GM12878 (cell line): Measurements from ENCODE around the gene MVB12B. TPM values are rescaled to one million over a fixed set of nuclear protein-coding genes. Genes with fewer than 3 reads are reported as not detected.

Experiments
- ATAC-seq: fragments of 200-7000 bp; cut with Tn5 transposase; 3 replicates; pipeline ENCODE4 v1.9.1; 2020; ENCODE audit warnings: mild to moderate bottlenecking, moderate library complexity
- BruUV-seq: library from RNA; stranded (reverse); fragments of 400-500 nt; replicated peaks from 2 replicates; lab custom pipeline; 2021; lab: Mats Ljungman, UMichigan
- CTCF ChIA-PET: fragments of 300-600 bp; sonication (Branson Sonifier 250); formaldehyde crosslinking; extraction: SDS; loops from one replicate; lab custom pipeline; 2021; ENCODE audit warnings: inconsistent platforms; lab: Yijun Ruan, JAX
- POLR2A ChIA-PET: fragments of 350-600 bp; formaldehyde crosslinking; extraction: SDS; loops from one replicate; lab custom pipeline; 2021; ENCODE audit warnings: inconsistent platforms; lab: Charles Lee
- RAD21 ChIA-PET: fragments of 300-600 bp; sonication (Branson Sonifier 250); formaldehyde crosslinking; loops from one replicate; lab custom pipeline; 2023; ENCODE audit warnings: antibody characterized with exemption; ENCODE audit not compliant: unreplicated experiment; lab: Charles Lee
- SMC1A ChIA-PET: fragments of 300-600 bp; sonication (Branson Sonifier 250); formaldehyde crosslinking; loops from one replicate; lab custom pipeline; 2023; ENCODE audit not compliant: unreplicated experiment, uncharacterized antibody; lab: Charles Lee
- DNase-seq: peaks from one replicate; pipeline ENCODE4 v3.0.0-alpha.2; 2011; ENCODE audit warnings: low read depth, low spot score
- FAIRE-seq: peaks from 3 replicates; lab custom pipeline; 2011; peaks lifted over from hg19 to GRCh38; lab: Jason Lieb, UNC
- H2AFZ ChIP-seq: 2 replicates; pipeline ENCODE4 v1.6.0; 2011; ENCODE audit warnings: low read depth, low read length, control low read depth; ENCODE audit not compliant: control insufficient read depth
- H3K27ac ChIP-seq: 2 replicates; pipeline ENCODE4 v1.5.1; 2011; ENCODE audit warnings: control low read depth; ENCODE audit not compliant: control insufficient read depth, insufficient read depth
- H3K27me3 ChIP-seq, 2 experiments: replicated peaks in 1 of 2; 2 replicates each; pipeline versions ENCODE4 v1.6.0 to v1.6.1; 2011; ENCODE audit warnings: low read length in 1 of 2; ENCODE audit not compliant: control insufficient read depth in 2 of 2, insufficient read depth in 2 of 2
- H3K36me3 ChIP-seq, 2 experiments: 2 replicates each; pipeline ENCODE4 v1.5.1; 2011; ENCODE audit warnings: low read length in 1 of 2; ENCODE audit not compliant: control insufficient read depth in 2 of 2, insufficient read depth in 2 of 2
- H3K4me1 ChIP-seq: 2 replicates; pipeline ENCODE4 v1.6.1; 2011; ENCODE audit warnings: mild to moderate bottlenecking, low read length, moderate library complexity, mixed read lengths; ENCODE audit not compliant: control insufficient read depth, insufficient read depth
- H3K4me2 ChIP-seq: 2 replicates; pipeline ENCODE4 v1.6.0; 2011; ENCODE audit warnings: control low read depth; ENCODE audit not compliant: control insufficient read depth, insufficient read depth
- H3K4me3 ChIP-seq: fragments of 200-600 bp; sonication (generic); 2 replicates; pipeline ENCODE4 v1.5.1; 2016
- H3K79me2 ChIP-seq: 2 replicates; pipeline ENCODE4 v1.6.0; 2011; ENCODE audit warnings: low read length; ENCODE audit not compliant: control insufficient read depth, insufficient read depth
- H3K9ac ChIP-seq: 2 replicates; pipeline ENCODE4 v1.8.0; 2011; ENCODE audit warnings: low read length, control low read depth, mixed read lengths; ENCODE audit not compliant: control insufficient read depth, insufficient read depth
- H3K9me3 ChIP-seq: replicated peaks from 3 replicates; pipeline ENCODE4 v1.5.1; 2011; ENCODE audit warnings: mild to moderate bottlenecking, low read length; ENCODE audit not compliant: control insufficient read depth, insufficient read depth
- H4K20me1 ChIP-seq: 2 replicates; pipeline ENCODE4 v1.6.0; 2011; ENCODE audit not compliant: control insufficient read depth, insufficient read depth
- BCL11A ChIP-seq: IDR thresholded peaks from 2 replicates; pipeline ENCODE4 v1.6.1; 2011; ENCODE audit warnings: low read depth, low read length
- CHD2 ChIP-seq: IDR thresholded peaks from 2 replicates; pipeline ENCODE4 v1.6.1; 2011; ENCODE audit warnings: low read depth, low read length, improper control_type of control experiment, borderline replicate concordance
- HCFC1 ChIP-seq: fragments of 150-350 bp; IDR thresholded peaks from 2 replicates; pipeline ENCODE4 v1.6.1; 2014; ENCODE audit warnings: low read length
- NBN ChIP-seq: fragments of 450-650 bp; IDR thresholded peaks from 2 replicates; pipeline ENCODE4 v1.6.1; 2016
- POLR2A ChIP-seq: IDR thresholded peaks from 2 replicates; pipeline ENCODE4 v1.6.1; 2011; ENCODE audit warnings: low read depth, mild to moderate bottlenecking, low read length
- RAD21 ChIP-seq: IDR thresholded peaks from 2 replicates; pipeline ENCODE4 v1.6.1; 2011; ENCODE audit warnings: mild to moderate bottlenecking, low read depth, low read length, moderate library complexity; ENCODE audit not compliant: insufficient read depth
- SREBF2 ChIP-seq: IDR thresholded peaks from 2 replicates; pipeline ENCODE4 v1.6.1; 2012; ENCODE audit warnings: mild to moderate bottlenecking, low read length
- STAT3 ChIP-seq: IDR thresholded peaks from 2 replicates; pipeline ENCODE4 v1.6.1; 2011; ENCODE audit warnings: low read depth, low read length, improper control_type of control experiment
- TBL1XR1 ChIP-seq: IDR thresholded peaks from 2 replicates; pipeline ENCODE4 v1.6.1; 2012; ENCODE audit warnings: low read depth, low read length, improper control_type of control experiment
- TCF3 ChIP-seq: IDR thresholded peaks from 2 replicates; pipeline ENCODE4 v1.6.1; 2012; ENCODE audit warnings: low read depth, mild to moderate bottlenecking, low read length, borderline replicate concordance; ENCODE audit not compliant: insufficient read depth
- ZNF384 ChIP-seq: IDR thresholded peaks from 2 replicates; pipeline ENCODE4 v1.6.1; 2012; ENCODE audit warnings: low read depth, mild to moderate bottlenecking, low read length, improper control_type of control experiment, borderline replicate concordance
- WGBS: methylation state at CpG from one replicate; pipeline ENCODE4 v1.1.6; 2016; ENCODE audit warnings: low lambda C conversion rate; ENCODE audit not compliant: insufficient replicate concordance, insufficient coverage; ENCODE audit errors: missing lambda C conversion rate; 5-methylcytosine and 5-hydroxymethylcytosine counted together
- in situ Hi-C: fragments of 300-500 bp; cut with MboI; formaldehyde crosslinking; loops from 9 replicates; pipeline ENCODE4 v1.14.3; 2018; ENCODE audit warnings: mixed read lengths
- intact Hi-C: fragments of 100-400 bp; cut with micrococcal nuclease; formaldehyde crosslinking; loops from one replicate; pipeline ENCODE4 v1.14.2; 2022; ENCODE audit not compliant: unreplicated experiment
- polyA plus RNA-seq, 11 experiments: library from polyadenylated mRNA; depleted of rRNA in 4 of 11; unstranded in 6 of 11; stranded (reverse) in 5 of 11; fragments of >200 nt; fragmentation: Nextera tagmentation in 4 of 11; fragmentation: Illumina TruSeq in 1 of 11; extraction: Ambion mirVana in 4 of 11; extraction: Trizol in 1 of 11; gene quantifications; 1 replicate in 1 of 11; 2 replicates in 10 of 11; pipeline versions ENCODE4 v1.2.1 to v1.2.3, GENCODE V29; 2011 to 2016; ENCODE audit warnings: inconsistent platforms in 2 of 11, missing spikeins in 2 of 11, low read depth in 1 of 11
- total RNA-seq, 4 experiments: library from RNA; depleted of rRNA in 3 of 4; stranded (reverse); fragments of >200 nt in 3 of 4; fragmentation: Illumina TruSeq in 1 of 4; extraction: Trizol in 1 of 4; gene quantifications; 2 replicates each; pipeline versions ENCODE4 v1.2.1 to v1.2.3, GENCODE V29; 2013 to 2021
- TF ChIP-seq, protein P1 (sequence below): IDR thresholded peaks from 2 replicates; pipeline ENCODE4 v1.6.1; 2012; ENCODE audit warnings: low read depth, low read length, improper control_type of control experiment
- TF ChIP-seq, protein P2 (sequence below): fragments of 450-650 bp; IDR thresholded peaks from 2 replicates; pipeline ENCODE4 v1.6.1; 2017; ENCODE audit warnings: mild to moderate bottlenecking, moderate library complexity

The MVB12B gene
- total and polyA plus RNA-seq, 10 of the 15 experiments (the other 5 are each of a cell fraction or from before 2014, with no cell fraction given): 0.08 TPM; not detected in 9

- ATAC-seq: no peak
- no peaks in the 10 kb centered on the region for H3K36me3 ChIP-seq
- H3K4me2 ChIP-seq: no peak overlapping the region
- DNase-seq: no peak
- peaks cover 5 to 11% of the 10 kb centered on the region in 2 experiments for H3K27me3 ChIP-seq
- H3K4me1 ChIP-seq: peaks cover 7% of the 10 kb centered on the region
- H3K9me3 ChIP-seq: no peaks in the 10 kb centered on the region
- no peaks in the 10 kb centered on the region for H4K20me1 ChIP-seq
- FAIRE-seq: no peak
- in situ Hi-C loops: no loop called here
- ChIA-PET POLR2A (no interaction called here), RAD21 (no interaction called here), CTCF (interaction anchor here (0.6 kb wide), 1 partner anchor 677 kb away, joined by 3 read pairs; no protein-coding TSS in a partner anchor), SMC1A (no interaction called here)
- no peak overlapping the region for H3K4me3 ChIP-seq
- no peak overlapping the region for H3K27ac ChIP-seq
- H3K9ac ChIP-seq: no peak overlapping the region
- no peaks in the 10 kb centered on the region for H3K79me2 ChIP-seq
- WGBS: 46% methylated on average over 11 of the region's 11 CpGs
- TF ChIP-seq, protein P1, sequence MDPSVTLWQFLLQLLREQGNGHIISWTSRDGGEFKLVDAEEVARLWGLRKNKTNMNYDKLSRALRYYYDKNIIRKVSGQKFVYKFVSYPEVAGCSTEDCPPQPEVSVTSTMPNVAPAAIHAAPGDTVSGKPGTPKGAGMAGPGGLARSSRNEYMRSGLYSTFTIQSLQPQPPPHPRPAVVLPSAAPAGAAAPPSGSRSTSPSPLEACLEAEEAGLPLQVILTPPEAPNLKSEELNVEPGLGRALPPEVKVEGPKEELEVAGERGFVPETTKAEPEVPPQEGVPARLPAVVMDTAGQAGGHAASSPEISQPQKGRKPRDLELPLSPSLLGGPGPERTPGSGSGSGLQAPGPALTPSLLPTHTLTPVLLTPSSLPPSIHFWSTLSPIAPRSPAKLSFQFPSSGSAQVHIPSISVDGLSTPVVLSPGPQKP: no peak
- no peak for TF ChIP-seq BCL11A
- TF ChIP-seq, protein P2, sequence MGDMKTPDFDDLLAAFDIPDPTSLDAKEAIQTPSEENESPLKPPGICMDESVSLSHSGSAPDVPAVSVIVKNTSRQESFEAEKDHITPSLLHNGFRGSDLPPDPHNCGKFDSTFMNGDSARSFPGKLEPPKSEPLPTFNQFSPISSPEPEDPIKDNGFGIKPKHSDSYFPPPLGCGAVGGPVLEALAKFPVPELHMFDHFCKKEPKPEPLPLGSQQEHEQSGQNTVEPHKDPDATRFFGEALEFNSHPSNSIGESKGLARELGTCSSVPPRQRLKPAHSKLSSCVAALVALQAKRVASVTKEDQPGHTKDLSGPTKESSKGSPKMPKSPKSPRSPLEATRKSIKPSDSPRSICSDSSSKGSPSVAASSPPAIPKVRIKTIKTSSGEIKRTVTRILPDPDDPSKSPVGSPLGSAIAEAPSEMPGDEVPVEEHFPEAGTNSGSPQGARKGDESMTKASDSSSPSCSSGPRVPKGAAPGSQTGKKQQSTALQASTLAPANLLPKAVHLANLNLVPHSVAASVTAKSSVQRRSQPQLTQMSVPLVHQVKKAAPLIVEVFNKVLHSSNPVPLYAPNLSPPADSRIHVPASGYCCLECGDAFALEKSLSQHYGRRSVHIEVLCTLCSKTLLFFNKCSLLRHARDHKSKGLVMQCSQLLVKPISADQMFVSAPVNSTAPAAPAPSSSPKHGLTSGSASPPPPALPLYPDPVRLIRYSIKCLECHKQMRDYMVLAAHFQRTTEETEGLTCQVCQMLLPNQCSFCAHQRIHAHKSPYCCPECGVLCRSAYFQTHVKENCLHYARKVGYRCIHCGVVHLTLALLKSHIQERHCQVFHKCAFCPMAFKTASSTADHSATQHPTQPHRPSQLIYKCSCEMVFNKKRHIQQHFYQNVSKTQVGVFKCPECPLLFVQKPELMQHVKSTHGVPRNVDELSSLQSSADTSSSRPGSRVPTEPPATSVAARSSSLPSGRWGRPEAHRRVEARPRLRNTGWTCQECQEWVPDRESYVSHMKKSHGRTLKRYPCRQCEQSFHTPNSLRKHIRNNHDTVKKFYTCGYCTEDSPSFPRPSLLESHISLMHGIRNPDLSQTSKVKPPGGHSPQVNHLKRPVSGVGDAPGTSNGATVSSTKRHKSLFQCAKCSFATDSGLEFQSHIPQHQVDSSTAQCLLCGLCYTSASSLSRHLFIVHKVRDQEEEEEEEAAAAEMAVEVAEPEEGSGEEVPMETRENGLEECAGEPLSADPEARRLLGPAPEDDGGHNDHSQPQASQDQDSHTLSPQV: no peak
- TF ChIP-seq SREBF2: no peak
- TF ChIP-seq HCFC1: no peak
- no peak for TF ChIP-seq CHD2
- TF ChIP-seq RAD21: no peak
- TF ChIP-seq ZNF384: no peak
- no peak for TF ChIP-seq STAT3
- no peak for TF ChIP-seq NBN
- no peak for TF ChIP-seq TCF3
- TF ChIP-seq TBL1XR1: no peak
- no peak for TF ChIP-seq POLR2A
- no peak overlapping the region for H2AFZ ChIP-seq
- no TSS peak for BruUV-seq
- intact Hi-C loops: no loop called here
Measured at GRCh38 chr9:126521089-126521488, 194.5 kb downstream of the MVB12B start.
